Endodermal cell (in vitro differentiated cells): ENCODE data around the gene REM1. TPM values are rescaled to one million over a fixed set of nuclear protein-coding genes. Genes with fewer than 3 reads are reported as not detected.
A peak's percentile ranks its signal among the peaks of the same experiment; 100 is the strongest.

ENCODE experiments used
- DNase-seq: peaks from one replicate; pipeline ENCODE4 v3.0.0-alpha.2; 2017
- H3K27ac ChIP-seq: 2 replicates; pipeline ENCODE4 v1.5.1; 2013; ENCODE audit warnings: mild to moderate bottlenecking, low read depth, low read length, moderate library complexity
- H3K27me3 ChIP-seq: 2 replicates; pipeline ENCODE4 v1.6.1; 2013; ENCODE audit warnings: mild to moderate bottlenecking, low read length, moderate library complexity; ENCODE audit not compliant: insufficient read depth, control insufficient read depth, poor library complexity, severe bottlenecking
- H3K36me3 ChIP-seq: 2 replicates; pipeline ENCODE4 v1.7.0; 2013; ENCODE audit warnings: mild to moderate bottlenecking, low read length, moderate library complexity; ENCODE audit not compliant: control insufficient read depth, insufficient read depth
- H3K4me1 ChIP-seq: one replicate; pipeline ENCODE4 v1.7.0; 2013; ENCODE audit warnings: low read length; ENCODE audit not compliant: control insufficient read depth, insufficient read depth
- H3K4me3 ChIP-seq: 2 replicates; pipeline ENCODE4 v1.5.1; 2013; ENCODE audit warnings: mild to moderate bottlenecking, low read length, moderate library complexity
- H3K9ac ChIP-seq: 2 replicates; pipeline ENCODE4 v1.6.1; 2013; ENCODE audit warnings: mild to moderate bottlenecking, low read length, moderate library complexity; ENCODE audit not compliant: poor library complexity, severe bottlenecking; ENCODE audit errors: extremely low read depth
- H3K9me3 ChIP-seq: 2 replicates; pipeline ENCODE4 v1.6.1; 2013; ENCODE audit warnings: mild to moderate bottlenecking, low read length, moderate library complexity; ENCODE audit not compliant: control insufficient read depth
- H3K27ac Mint-ChIP-seq: 2 replicates; pipeline ENCODE4 v1.8.0; 2020; ENCODE audit warnings: mixed read lengths
- H3K27me3 Mint-ChIP-seq: 2 replicates; pipeline ENCODE4 v1.8.0; 2021; ENCODE audit warnings: mild to moderate bottlenecking, mixed read lengths; ENCODE audit not compliant: insufficient read depth
- H3K36me3 Mint-ChIP-seq: 2 replicates; pipeline ENCODE4 v1.8.0; 2020; ENCODE audit warnings: low read depth, mixed read lengths
- H3K4me1 Mint-ChIP-seq: 2 replicates; pipeline ENCODE4 v1.8.0; 2020; ENCODE audit warnings: mixed read lengths
- H3K4me3 Mint-ChIP-seq: 2 replicates; pipeline ENCODE4 v1.8.0; 2020; ENCODE audit warnings: mild to moderate bottlenecking, moderate library complexity, mixed read lengths
- H3K9me3 Mint-ChIP-seq: 2 replicates; pipeline ENCODE4 v1.8.0; 2020; ENCODE audit warnings: mild to moderate bottlenecking, mixed read lengths
- CTCF ChIP-seq: fragments of 200-600 bp; sonication (generic); conservative IDR thresholded peaks from 2 replicates; pipeline ENCODE4 v1.5.0; 2021; ENCODE audit warnings: antibody characterized with exemption, mild to moderate bottlenecking
- WGBS, 2 experiments: methylation state at CpG; one replicate each; pipeline versions ENCODE4 v1.1.5 to v1.1.7; 2013; ENCODE audit warnings: missing lambda C conversion rate in 2 of 2, mixed read lengths in 1 of 2; ENCODE audit not compliant: insufficient coverage in 1 of 2, insufficient read length in 1 of 2; 5-methylcytosine and 5-hydroxymethylcytosine counted together
- total RNA-seq, 2 donors: library from RNA; stranded (reverse); fragmentation: NEBNext Ultra II Directional in 1 of 2; extraction: Animal tissue kit (Norgen Biotek cat#: 25700) in 1 of 2; gene quantifications; 2 replicates in 1 of 2; 3 replicates in 1 of 2; pipeline ENCODE4 v1.2.1, GENCODE V29; 2021

Gene REM1
- total RNA-seq, 2 donors from 2014 or later: not detected

GRCh38 chr20:31522731-31523130 lies 47.6 kb downstream of the REM1 start:
- no peak for TF ChIP-seq CTCF
- H3K4me3 ChIP-seq: no peak overlapping the region
- H3K4me1 ChIP-seq: no peaks in the 10 kb centered on the region
- 96 to 97% methylated on average over 4 to 6 of the region's 6 CpGs for WGBS, 2 experiments
- H3K36me3 ChIP-seq: peaks cover 56% of the 10 kb centered on the region
- H3K4me1 Mint-ChIP-seq: peaks cover 10% of the 10 kb centered on the region
- no peaks in the 10 kb centered on the region for H3K27me3 Mint-ChIP-seq
- H3K27me3 ChIP-seq: no peaks in the 10 kb centered on the region
- no peak overlapping the region for H3K27ac ChIP-seq
- H3K9ac ChIP-seq: no peak overlapping the region
- no peaks in the 10 kb centered on the region for H3K9me3 Mint-ChIP-seq
- H3K27ac Mint-ChIP-seq: peak overlapping the region; percentile 39
- H3K36me3 Mint-ChIP-seq: peaks cover 70% of the 10 kb centered on the region
- no peak for DNase-seq
- no peaks in the 10 kb centered on the region for H3K9me3 ChIP-seq
- no peak overlapping the region for H3K4me3 Mint-ChIP-seq

GRCh38 chr20:31523361-31524283 lies 48.5 kb downstream of the REM1 start:
- Histone ChIP-seq H3K4me3 (no peak overlapping the region), H3K27ac (no peak overlapping the region), H3K36me3 (peaks cover 63% of the 10 kb centered on the region), H3K9me3 (no peaks in the 10 kb centered on the region), H3K4me1 (no peaks in the 10 kb centered on the region), H3K27me3 (no peaks in the 10 kb centered on the region), H3K9ac (no peak overlapping the region)
- no peak overlapping the region for H3K27ac Mint-ChIP-seq
- DNase-seq: no peak
- peaks cover 79% of the 10 kb centered on the region for H3K36me3 Mint-ChIP-seq
- no peak overlapping the region for H3K4me3 Mint-ChIP-seq
- TF ChIP-seq CTCF: no peak
- H3K9me3 Mint-ChIP-seq: no peaks in the 10 kb centered on the region
- H3K27me3 Mint-ChIP-seq: no peaks in the 10 kb centered on the region
- WGBS, 2 experiments: 92 to 93% methylated on average over 7 to 8 of the region's 8 CpGs
- H3K4me1 Mint-ChIP-seq: peaks cover 10% of the 10 kb centered on the region

- H3K36me3 ChIP-seq: peaks cover 76% of the 10 kb centered on the region
- no peak overlapping the region for H3K9ac ChIP-seq
- H3K27ac ChIP-seq: no peak overlapping the region
- Mint-ChIP-seq H3K9me3 (no peaks in the 10 kb centered on the region), H3K4me3 (no peak overlapping the region), H3K4me1 (no peaks in the 10 kb centered on the region), H3K27me3 (no peaks in the 10 kb centered on the region), H3K27ac (no peak overlapping the region), H3K36me3 (peaks cover 84% of the 10 kb centered on the region)
- no peaks in the 10 kb centered on the region for H3K4me1 ChIP-seq
- H3K9me3 ChIP-seq: no peaks in the 10 kb centered on the region
- DNase-seq: no peak
- no peak overlapping the region for H3K4me3 ChIP-seq
- no peak for TF ChIP-seq CTCF
- H3K27me3 ChIP-seq: no peaks in the 10 kb centered on the region
- WGBS, 2 experiments: 88 to 89% methylated on average over 2 to 6 of the region's 6 CpGs
These were observed 52.2 kb downstream of the REM1 start for GRCh38 chr20:31527266-31527665.

Other genes starting within 250 kb of the REM1 start
- not detected for gene DEFB115, start 217.6 kb upstream of the REM1 start, total RNA-seq
- gene DEFB116, start 166.7 kb upstream of the REM1 start, total RNA-seq: not detected
- gene DEFB118, start 106.7 kb upstream of the REM1 start, total RNA-seq: not detected
- gene DEFB119, start 84.7 kb upstream of the REM1 start, total RNA-seq: not detected
- not detected for gene DEFB121, start 69.1 kb upstream of the REM1 start, total RNA-seq
- not detected for gene DEFB123, start 34.7 kb upstream of the REM1 start, total RNA-seq
- not detected for gene DEFB124, start 161 bp upstream of the REM1 start, total RNA-seq
- 100 to 1,000 TPM; 120 to 206 TPM for gene HM13, start 39.2 kb downstream of the REM1 start, total RNA-seq
- gene ID1, start 130.0 kb downstream of the REM1 start, total RNA-seq: 100 to 1,000 TPM; 380 to 447 TPM
- not detected for gene COX4I2, start 162.6 kb downstream of the REM1 start, total RNA-seq
- 10 to 100 TPM; 60.3 to 89.5 TPM for gene BCL2L1, start 247.6 kb downstream of the REM1 start, total RNA-seq